HEK293 (cell line): Measurements from ENCODE around the gene RASD1.

Experiments used
- SALL2 ChIP-seq: fragments of 450-650 bp; formaldehyde crosslinking; IDR thresholded peaks from 2 replicates; pipeline ENCODE4 v1.5.0; 2017; ENCODE audit warnings: missing biosample characterization, mild to moderate bottlenecking, missing genetic modification characterization, borderline replicate concordance
- ZNF223 ChIP-seq: fragments of 450-650 bp; formaldehyde crosslinking; IDR thresholded peaks from 2 replicates; pipeline ENCODE4 v1.5.1; 2016; ENCODE audit warnings: missing biosample characterization, missing genetic modification characterization

DNA sequence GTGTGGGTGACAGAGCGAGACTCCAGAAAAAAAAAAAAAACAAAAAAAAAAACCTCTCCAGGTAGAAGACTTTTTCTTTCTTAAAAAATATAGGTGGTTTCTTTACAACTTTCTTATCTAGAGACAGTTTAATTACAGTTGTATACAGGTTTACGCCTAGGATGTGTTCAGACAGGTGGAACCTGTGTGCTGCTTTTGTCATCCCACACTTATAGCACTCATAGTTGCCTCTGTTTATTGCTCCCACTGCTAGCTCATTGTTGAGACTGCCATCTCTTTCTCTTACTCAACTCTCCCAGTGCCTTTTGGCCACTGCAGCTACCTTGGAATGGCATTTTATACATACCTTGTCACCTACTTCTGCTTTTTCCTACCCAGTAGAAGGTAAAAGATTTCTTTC lies 38.5 kb downstream of the RASD1 start:
- no peak for TF ChIP-seq SALL2 (tag by site-specific recombination)
- no peak for TF ChIP-seq ZNF223 (tag by site-specific recombination)
